Fibroblast of lung (primary cell): ENCODE data around the gene ZDHHC11.
"Not testable (repeated sequence)": the region's sequence is repeated elsewhere in the genome, so short reads cannot be mapped to it uniquely, and the experiment has no call there.

Experiments
- CTCF ChIP-seq, 2 donors: IDR thresholded peaks in 1 of 2; conservative IDR thresholded peaks in 1 of 2; 1 replicate in 1 of 2; 2 replicates in 1 of 2; pipeline ENCODE4 v1.5.1; 2011 to 2012; ENCODE audit warnings: low read length in 2 of 2, control low read depth in 1 of 2, inconsistent platforms in 1 of 2, low read depth in 1 of 2, mild to moderate bottlenecking in 1 of 2
- EZH2 ChIP-seq: IDR thresholded peaks from 2 replicates; pipeline ENCODE4 v1.5.1; 2012; ENCODE audit warnings: low read length, control low read depth, mild to moderate bottlenecking; ENCODE audit errors: missing control alignments

- not testable (repeated sequence) for TF ChIP-seq CTCF (conservative IDR thresholded peaks at IDR 0.05 in 1 of 2, IDR thresholded peaks at IDR 0.05 in 1 of 2; ENCODE audit: low read depth in 1 of 2, low read length in 2 of 2); EZH2
Measured at GRCh38 chr5:811384-811783, 39.4 kb downstream of the ZDHHC11 start.
